Tibial artery (tissue), 4 donors: ENCODE measurements around the gene CSNK2A1.

Source experiments
- DNase-seq, 2 donors: peaks; one replicate each; pipeline ENCODE4 v3.0.0-alpha.2; 2019
- H3K27ac ChIP-seq, 2 donors: fragments of 200-600 bp; sonication (generic) in 1 of 2; 1 replicate in 1 of 2; 2 replicates in 1 of 2; pipeline ENCODE4 v1.5.1; 2018 to 2019; ENCODE audit warnings: mild to moderate bottlenecking in 1 of 2
- H3K27me3 ChIP-seq, 2 donors: fragments of 200-600 bp; sonication (generic) in 1 of 2; one replicate each; pipeline versions ENCODE4 v1.5.1 to v1.6.0; 2016 to 2019
- H3K36me3 ChIP-seq, 3 donors: fragments of 200-600 bp; sonication (generic) in 2 of 3; one replicate each; pipeline ENCODE4 v1.5.1; 2016 to 2019; ENCODE audit warnings: mild to moderate bottlenecking in 2 of 3
- H3K4me1 ChIP-seq, 4 donors: fragments of 200-600 bp; sonication (generic) in 2 of 4; 1 replicate in 3 of 4; 2 replicates in 1 of 4; pipeline ENCODE4 v1.5.1; 2016 to 2019
- H3K4me3 ChIP-seq, 2 donors: fragments of 200-600 bp; sonication (generic) in 1 of 2; 1 replicate in 1 of 2; 2 replicates in 1 of 2; pipeline ENCODE4 v1.5.1; 2018 to 2019; ENCODE audit warnings: mild to moderate bottlenecking in 2 of 2
- H3K9me3 ChIP-seq, 3 donors: fragments of 200-600 bp; sonication (generic) in 1 of 3; one replicate each; pipeline ENCODE4 v1.5.1; 2016 to 2019
- intact Hi-C: fragments of 100-400 bp; cut with DNase I; formaldehyde crosslinking; loops from one replicate; pipeline ENCODE4 v1.15.0; 2023; ENCODE audit warnings: low total_unique reads
- TF ChIP-seq, protein P1 (sequence below), 2 experiments: fragments of 200-600 bp in 1 of 2; fragments of 450-650 bp in 1 of 2; IDR thresholded peaks; one replicate each; pipeline ENCODE4 v1.5.1; 2017 to 2019; ENCODE audit warnings: antibody characterized with exemption in 2 of 2, mild to moderate bottlenecking in 1 of 2, moderate library complexity in 1 of 2

The CSNK2A1 gene

DNA sequence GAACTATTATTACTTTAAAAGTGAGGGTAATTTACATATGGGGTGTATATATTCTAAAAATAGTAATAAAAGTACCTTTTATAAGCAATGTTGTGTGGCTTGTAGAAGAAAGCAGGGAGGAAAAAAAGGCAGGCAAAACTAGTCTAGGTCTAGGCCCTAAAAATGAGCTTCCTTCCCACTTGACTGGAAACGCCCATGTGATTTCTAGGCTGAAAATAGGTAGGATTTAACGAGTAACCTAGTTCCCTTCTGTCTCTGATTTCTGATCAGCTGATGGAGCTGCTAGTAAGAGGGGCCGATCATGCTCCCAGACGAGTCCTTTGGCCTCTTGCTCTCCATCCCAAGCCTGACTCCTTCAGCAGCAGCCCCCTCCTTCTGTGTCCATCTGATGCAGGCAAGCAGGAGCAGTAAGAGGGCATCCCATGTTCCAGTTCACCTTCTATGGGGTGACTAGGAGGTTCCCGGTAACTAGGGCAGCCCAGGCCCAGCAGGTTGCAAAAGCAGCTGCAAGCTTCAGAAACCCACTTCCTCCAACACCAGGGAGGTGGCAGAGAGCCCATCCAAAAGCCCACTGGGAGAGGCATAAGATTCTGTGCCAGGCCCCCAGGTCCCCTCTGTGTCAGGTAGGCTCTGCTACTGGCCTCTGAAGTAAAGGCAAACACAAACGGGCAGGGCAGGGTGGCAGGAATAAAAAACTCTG lies 105.7 kb downstream of the CSNK2A1 start:
- Histone ChIP-seq H3K4me3 (no peak overlapping the region), H3K27ac (no peak overlapping the region), H3K27me3 (no peaks in the 10 kb centered on the region), H3K4me1 (no peaks in the 10 kb centered on the region), H3K9me3 (no peaks in the 10 kb centered on the region), H3K36me3 (peaks cover 70 to 94% (median 78%) of the 10 kb centered on the region in 3 donors)
- no peak for DNase-seq
- intact Hi-C loops, result no loop called here
- TF ChIP-seq, protein P1, sequence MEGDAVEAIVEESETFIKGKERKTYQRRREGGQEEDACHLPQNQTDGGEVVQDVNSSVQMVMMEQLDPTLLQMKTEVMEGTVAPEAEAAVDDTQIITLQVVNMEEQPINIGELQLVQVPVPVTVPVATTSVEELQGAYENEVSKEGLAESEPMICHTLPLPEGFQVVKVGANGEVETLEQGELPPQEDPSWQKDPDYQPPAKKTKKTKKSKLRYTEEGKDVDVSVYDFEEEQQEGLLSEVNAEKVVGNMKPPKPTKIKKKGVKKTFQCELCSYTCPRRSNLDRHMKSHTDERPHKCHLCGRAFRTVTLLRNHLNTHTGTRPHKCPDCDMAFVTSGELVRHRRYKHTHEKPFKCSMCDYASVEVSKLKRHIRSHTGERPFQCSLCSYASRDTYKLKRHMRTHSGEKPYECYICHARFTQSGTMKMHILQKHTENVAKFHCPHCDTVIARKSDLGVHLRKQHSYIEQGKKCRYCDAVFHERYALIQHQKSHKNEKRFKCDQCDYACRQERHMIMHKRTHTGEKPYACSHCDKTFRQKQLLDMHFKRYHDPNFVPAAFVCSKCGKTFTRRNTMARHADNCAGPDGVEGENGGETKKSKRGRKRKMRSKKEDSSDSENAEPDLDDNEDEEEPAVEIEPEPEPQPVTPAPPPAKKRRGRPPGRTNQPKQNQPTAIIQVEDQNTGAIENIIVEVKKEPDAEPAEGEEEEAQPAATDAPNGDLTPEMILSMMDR (IDR thresholded peaks at IDR 0.05), result no peak

DNA sequence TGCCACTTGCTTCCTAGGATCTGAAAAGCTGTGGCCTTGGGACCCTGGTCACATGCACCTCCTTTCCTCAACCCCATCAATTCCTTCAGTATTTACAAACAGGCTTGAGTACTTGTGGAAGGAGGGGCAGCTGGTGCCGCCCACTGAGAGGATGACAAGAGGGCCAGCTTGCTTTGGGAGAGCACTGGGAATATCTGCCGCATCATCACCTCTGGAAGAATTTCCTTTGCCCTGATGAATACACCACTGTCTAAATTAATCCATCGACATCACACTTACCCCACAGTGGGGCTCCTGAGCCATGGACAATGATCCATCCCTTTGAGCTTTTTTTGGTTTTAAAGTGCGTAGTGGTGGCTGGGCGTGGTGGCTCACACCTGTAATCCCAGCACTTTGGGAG lies 107.1 kb downstream of the CSNK2A1 start:
- no peak overlapping the region for H3K4me3 ChIP-seq
- no peaks in the 10 kb centered on the region for H3K27me3 ChIP-seq
- intact Hi-C loops, result no loop called here
- DNase-seq, result no peak
- TF ChIP-seq, protein P1 (IDR thresholded peaks at IDR 0.05), result no peak
- H3K9me3 ChIP-seq, result no peaks in the 10 kb centered on the region
- H3K36me3 ChIP-seq, result peaks cover 57 to 94% (median 70%) of the 10 kb centered on the region in 3 donors
- no peak overlapping the region for H3K27ac ChIP-seq
- no peaks in the 10 kb centered on the region for H3K4me1 ChIP-seq

DNA sequence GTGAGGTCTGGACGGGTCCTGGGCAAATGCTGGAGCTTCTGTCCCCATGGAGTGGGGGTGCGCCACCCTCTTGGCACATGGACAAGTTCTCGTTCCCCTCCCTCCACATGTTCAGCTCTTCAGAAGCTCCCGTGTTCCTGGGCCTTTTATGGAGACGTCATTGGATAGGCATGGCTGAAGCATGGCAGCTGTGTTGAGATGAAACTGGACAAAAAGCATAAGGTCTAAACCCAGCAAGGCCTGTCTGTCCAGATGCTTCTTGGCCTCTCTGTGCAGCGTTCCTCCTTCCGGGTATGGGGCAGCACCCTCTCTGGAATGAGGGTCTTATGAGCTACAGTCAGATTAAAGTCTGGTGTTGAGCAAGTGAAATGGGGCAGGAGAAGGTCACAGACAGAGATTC lies 108.0 kb downstream of the CSNK2A1 start:
- Histone ChIP-seq H3K36me3 (peaks cover 48 to 93% (median 67%) of the 10 kb centered on the region in 3 donors), H3K4me1 (no peaks in the 10 kb centered on the region), H3K27me3 (no peaks in the 10 kb centered on the region), H3K4me3 (no peak overlapping the region), H3K9me3 (no peaks in the 10 kb centered on the region), H3K27ac (no peak overlapping the region)
- no peak for DNase-seq
- TF ChIP-seq, protein P1 (IDR thresholded peaks at IDR 0.05), result no peak
- intact Hi-C loops, result no loop called here

DNA sequence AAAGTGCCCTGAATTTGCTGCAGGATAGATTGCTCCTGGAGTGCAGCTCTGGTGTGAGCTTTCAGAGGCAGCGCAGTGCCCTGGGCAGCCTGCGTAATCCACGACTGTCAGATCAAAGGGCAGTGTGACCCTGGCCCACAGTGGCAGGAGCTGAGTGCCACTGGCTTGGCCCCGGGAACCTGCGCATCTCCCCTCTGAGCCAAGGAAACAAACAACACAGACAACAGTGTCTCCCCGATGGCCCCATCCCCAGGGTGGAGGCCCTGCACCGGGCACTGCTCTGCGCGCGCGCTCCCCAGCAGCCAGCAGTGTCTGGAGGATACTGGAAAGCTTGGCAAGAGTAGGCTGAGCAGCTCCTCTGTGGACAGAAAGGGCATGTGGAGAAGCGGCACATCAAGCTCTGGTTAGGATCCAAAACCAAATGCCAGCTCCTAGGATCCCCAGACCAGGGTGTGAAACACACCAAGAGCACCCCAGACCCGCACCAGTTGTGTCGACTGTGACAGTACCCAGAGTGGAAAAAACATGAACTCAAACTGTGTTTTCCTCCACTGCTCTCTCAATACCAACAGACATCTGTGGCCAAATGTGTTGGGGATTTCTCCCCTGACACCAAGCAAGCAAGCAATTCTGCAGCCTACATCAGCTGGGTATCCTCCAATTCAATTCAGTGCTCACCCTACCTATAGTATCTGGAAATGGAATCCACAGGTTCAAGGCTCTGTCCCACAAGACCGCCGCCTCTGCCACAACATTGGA lies 108.8 kb downstream of the CSNK2A1 start:
- TF ChIP-seq, protein P1 (IDR thresholded peaks at IDR 0.05), result no peak
- H3K36me3 ChIP-seq, result peaks cover 48 to 93% (median 67%) of the 10 kb centered on the region in 3 donors
- H3K9me3 ChIP-seq, result no peaks in the 10 kb centered on the region
- H3K27ac ChIP-seq, result no peak overlapping the region
- no peak for DNase-seq
- no peak overlapping the region for H3K4me3 ChIP-seq
- H3K27me3 ChIP-seq, result no peaks in the 10 kb centered on the region
- intact Hi-C loops, result no loop called here
- no peaks in the 10 kb centered on the region for H3K4me1 ChIP-seq

DNA sequence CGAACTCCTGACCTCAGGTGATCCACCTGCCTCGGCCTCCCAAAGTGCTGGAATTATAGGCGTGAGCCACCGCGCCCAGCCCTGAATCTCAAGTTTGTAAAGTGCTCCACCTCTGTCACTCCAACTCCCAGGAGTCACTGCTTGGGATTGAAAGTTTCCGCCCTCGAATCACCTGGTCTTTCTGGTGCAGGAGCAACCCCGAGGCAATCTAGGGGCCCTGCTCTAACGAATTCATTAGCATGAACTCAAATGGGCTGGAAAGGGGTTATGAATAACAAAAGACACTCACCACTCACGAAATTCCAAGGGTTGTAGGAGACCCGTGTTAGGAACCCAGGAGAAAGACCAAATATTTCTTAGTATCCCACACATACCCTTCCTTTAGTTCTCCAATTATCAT lies 109.4 kb downstream of the CSNK2A1 start:
- no peak overlapping the region for H3K27ac ChIP-seq
- intact Hi-C loops, result no loop called here
- no peak overlapping the region for H3K4me3 ChIP-seq
- no peaks in the 10 kb centered on the region for H3K4me1 ChIP-seq
- no peaks in the 10 kb centered on the region for H3K27me3 ChIP-seq
- DNase-seq, result no peak
- peaks cover 53 to 93% (median 67%) of the 10 kb centered on the region in 3 donors for H3K36me3 ChIP-seq
- TF ChIP-seq, protein P1 (IDR thresholded peaks at IDR 0.05), result no peak
- H3K9me3 ChIP-seq, result no peaks in the 10 kb centered on the region
